Ovary (tissue), 9 donors: ENCODE data around the gene CDK19. TPM values are rescaled to one million over a fixed set of nuclear protein-coding genes. Genes with fewer than 3 reads are reported as not detected.
"Not testable (repeated sequence)": the region's sequence is repeated elsewhere in the genome, so short reads cannot be mapped to it uniquely, and the experiment has no call there.

Experiments
- DNase-seq, 5 donors: peaks; one replicate each; pipeline ENCODE4 v3.0.0-alpha.2; 2019 to 2020
- H3K27ac ChIP-seq, 2 donors: fragments of 200-600 bp; one replicate each; pipeline versions ENCODE4 v1.5.1 to v1.8.0; 2019 to 2022
- H3K27me3 ChIP-seq: fragments of 200-600 bp; one replicate; pipeline ENCODE4 v1.8.0; 2022
- H3K36me3 ChIP-seq: fragments of 200-600 bp; sonication (generic); one replicate; pipeline ENCODE4 v1.5.1; 2019
- H3K4me1 ChIP-seq: one replicate; pipeline ENCODE4 v1.8.1; 2013; ENCODE audit warnings: mild to moderate bottlenecking, moderate library complexity; ENCODE audit not compliant: insufficient read depth
- H3K4me3 ChIP-seq: fragments of 200-600 bp; sonication (generic); one replicate; pipeline ENCODE4 v1.5.1; 2017
- H3K9me3 ChIP-seq, 2 donors: fragments of 200-600 bp in 1 of 2; sonication (generic) in 1 of 2; one replicate each; pipeline versions ENCODE4 v1.5.1 to v1.8.1; 2013 to 2019; ENCODE audit warnings: mild to moderate bottlenecking in 1 of 2, moderate library complexity in 1 of 2
- CTCF ChIP-seq, 3 donors: fragments of 450-650 bp in 2 of 3; fragments of 200-600 bp in 1 of 3; IDR thresholded peaks; one replicate each; pipeline versions ENCODE4 v1.5.1 to v1.8.0; 2016 to 2022; ENCODE audit warnings: antibody characterized with exemption in 3 of 3, mild to moderate bottlenecking in 1 of 3
- EP300 ChIP-seq: sonication (generic); formaldehyde crosslinking; IDR thresholded peaks from one replicate; pipeline ENCODE4 v1.6.1; 2017; ENCODE audit warnings: antibody characterized with exemption
- POLR2A ChIP-seq: fragments of 450-650 bp; IDR thresholded peaks from one replicate; pipeline ENCODE4 v1.6.1; 2017; ENCODE audit warnings: antibody characterized with exemption, mild to moderate bottlenecking, moderate library complexity
- WGBS, 3 donors: extraction: QIAGEN DNeasy Blood & Tissue Kit in 1 of 3; methylation state at CpG; one replicate each; pipeline versions ENCODE4 v1.1.5 to v1.1.7; 2013 to 2017; 5-methylcytosine and 5-hydroxymethylcytosine counted together
- intact Hi-C, 4 donors: fragments of 100-400 bp; cut with DNase I; formaldehyde crosslinking; loops; one replicate each; pipeline versions ENCODE4 v1.11.0 to v1.15.1; 2022 to 2023
- polyA plus RNA-seq, 2 donors: library from polyadenylated mRNA; stranded (reverse); fragments of 200-250 nt in 1 of 2; fragments of 350-450 nt in 1 of 2; fragmentation: Illumina TruSeq in 1 of 2; extraction: RNeasy Lipid Tissue Mini Kit (QIAGEN cat#74804) in 1 of 2; gene quantifications; one replicate each; pipeline ENCODE4 v1.2.3, GENCODE V29; 2013 to 2014
- total RNA-seq, 7 donors: library from RNA; depleted of rRNA in 2 of 7; stranded (reverse); fragments of >200 nt in 2 of 7; fragmentation: NEBNext Ultra II Directional in 3 of 7; extraction: Animal tissue kit (Norgen Biotek cat#: 25700) in 3 of 7; gene quantifications; one replicate each; pipeline versions ENCODE4 v1.1.0 to v1.2.4, GENCODE V29; 2016 to 2023
- donor health status: DM: no; HTN: no; CAD: no; lungs with moderate emphysema.
- donor health status: DM: no; HTN: no; CAD: no.
- donor health status: Bipolar disorder and iron deficiency.
- donor health status: DM: yes; HTN: yes; CAD: no.
- donor health status: DM: no; HTN: no; CAD: no.
- donor health status: DM: yes; HTN: yes; CAD: no.

The CDK19 gene
- total and polyA plus RNA-seq, 9 donors: 9.8 to 20.8 (median 16.7) TPM

- Histone ChIP-seq H3K27me3 (no peaks in the 10 kb centered on the region), H3K4me3 (no peak overlapping the region), H3K36me3 (no peaks in the 10 kb centered on the region), H3K4me1 (no peaks in the 10 kb centered on the region), H3K9me3 (no peaks in the 10 kb centered on the region), H3K27ac (no peak overlapping the region)
- no peak for DNase-seq
- WGBS, 3 donors: 91 to 96% (median 92%) methylated on average over 3 of the region's 3 CpGs
- TF ChIP-seq CTCF (IDR thresholded peaks at IDR 0.05) (no peak), EP300 (no peak), POLR2A (no peak)
- intact Hi-C loops: no loop called here
Measured at GRCh38 chr6:110761371-110761770, 53.9 kb downstream of the CDK19 start.

GRCh38 chr6:110760589-110760988, 54.7 kb downstream of the CDK19 start:
- no peak for DNase-seq
- H3K4me1 ChIP-seq: no peaks in the 10 kb centered on the region
- 93 to 95% (median 94%) methylated on average over 8 of the region's 8 CpGs for WGBS, 3 donors
- H3K36me3 ChIP-seq: no peaks in the 10 kb centered on the region
- intact Hi-C loops: no loop called here
- no peak for TF ChIP-seq POLR2A
- no peak for TF ChIP-seq EP300
- no peak for TF ChIP-seq CTCF (IDR thresholded peaks at IDR 0.05)
- no peak overlapping the region for H3K27ac ChIP-seq
- H3K9me3 ChIP-seq: no peaks in the 10 kb centered on the region
- no peak overlapping the region for H3K4me3 ChIP-seq
- no peaks in the 10 kb centered on the region for H3K27me3 ChIP-seq

- 93 to 94% (median 93%) methylated on average over 5 of the region's 5 CpGs for WGBS, 3 donors
- H3K27ac ChIP-seq, H3K36me3 ChIP-seq, H3K27me3 ChIP-seq, H3K4me3 ChIP-seq, intact Hi-C loops, H3K9me3 ChIP-seq, H3K4me1 ChIP-seq, DNase-seq: not testable (repeated sequence)
Measured at GRCh38 chr6:110760098-110760497, 55.2 kb downstream of the CDK19 start.

- Histone ChIP-seq H3K4me3 (no peak overlapping the region), H3K4me1 (no peaks in the 10 kb centered on the region), H3K27me3 (no peaks in the 10 kb centered on the region), H3K9me3 (no peaks in the 10 kb centered on the region), H3K36me3 (no peaks in the 10 kb centered on the region), H3K27ac (no peak overlapping the region)
- 88 to 94% (median 91%) methylated on average over 4 of the region's 4 CpGs for WGBS, 3 donors
- TF ChIP-seq CTCF (IDR thresholded peaks at IDR 0.05) (no peak), EP300 (no peak), POLR2A (no peak)
- intact Hi-C loops: no loop called here
- DNase-seq: no peak
Measured at GRCh38 chr6:110757926-110758325, 57.3 kb downstream of the CDK19 start.

- 78 to 90% (median 79%) methylated on average over 2 of the region's 2 CpGs for WGBS, 3 donors
Measured at GRCh38 chr6:110756817-110757216, 58.5 kb downstream of the CDK19 start.

More at GRCh38 chr6:110756817-110757216, 58.5 kb downstream of the CDK19 start:
- no peak for TF ChIP-seq CTCF (IDR thresholded peaks at IDR 0.05)
- no peak for TF ChIP-seq POLR2A
- TF ChIP-seq EP300: no peak
- no peaks in the 10 kb centered on the region for H3K27me3 ChIP-seq
- no peaks in the 10 kb centered on the region for H3K9me3 ChIP-seq
- H3K4me3 ChIP-seq: no peak overlapping the region
- H3K4me1 ChIP-seq: no peaks in the 10 kb centered on the region
- no peak for DNase-seq
- no peak overlapping the region for H3K27ac ChIP-seq
- no peaks in the 10 kb centered on the region for H3K36me3 ChIP-seq
- intact Hi-C loops: no loop called here
